Tibial nerve (tissue), 4 donors: Measurements from ENCODE around the gene ERC2. TPM values are rescaled to one million over a fixed set of nuclear protein-coding genes. Genes with fewer than 3 reads are reported as not detected.

Source experiments
- DNase-seq, 2 donors: peaks; one replicate each; pipeline ENCODE4 v3.0.0-alpha.2; 2019; ENCODE audit warnings: low spot score in 2 of 2
- H3K27ac ChIP-seq, 4 donors: fragments of 200-600 bp; sonication (generic) in 3 of 4; one replicate each; pipeline ENCODE4 v1.5.1; 2017 to 2019; ENCODE audit warnings: mild to moderate bottlenecking in 1 of 4
- H3K27me3 ChIP-seq, 2 donors: fragments of 200-600 bp; sonication (generic) in 1 of 2; one replicate each; pipeline versions ENCODE4 v1.5.1 to v1.6.0; 2017 to 2019
- H3K36me3 ChIP-seq, 3 donors: fragments of 200-600 bp; sonication (generic); one replicate each; pipeline ENCODE4 v1.5.1; 2018 to 2019
- H3K4me1 ChIP-seq, 4 donors: fragments of 200-600 bp; sonication (generic) in 3 of 4; one replicate each; pipeline ENCODE4 v1.5.1; 2017 to 2019
- H3K4me3 ChIP-seq, 4 donors: fragments of 200-600 bp; sonication (generic) in 3 of 4; one replicate each; pipeline ENCODE4 v1.5.1; 2017 to 2019; ENCODE audit warnings: mild to moderate bottlenecking in 1 of 4, moderate library complexity in 1 of 4
- H3K9me3 ChIP-seq, 4 donors: fragments of 200-600 bp; sonication (generic) in 3 of 4; one replicate each; pipeline ENCODE4 v1.5.1; 2017 to 2019
- CTCF ChIP-seq, 5 experiments: fragments of 200-600 bp in 3 of 5; fragments of 450-650 bp in 2 of 5; sonication (generic) in 3 of 5; IDR thresholded peaks; one replicate each; pipeline ENCODE4 v1.5.1; 2016 to 2019; ENCODE audit warnings: antibody characterized with exemption in 5 of 5, mild to moderate bottlenecking in 3 of 5, moderate library complexity in 2 of 5
- EP300 ChIP-seq, 2 donors: sonication (generic); formaldehyde crosslinking; IDR thresholded peaks; one replicate each; pipeline ENCODE4 v1.6.1; 2017; ENCODE audit warnings: antibody characterized with exemption in 2 of 2, mild to moderate bottlenecking in 1 of 2
- POLR2A ChIP-seq, 2 donors: fragments of 450-650 bp; IDR thresholded peaks; one replicate each; pipeline ENCODE4 v1.6.1; 2017; ENCODE audit warnings: antibody characterized with exemption in 2 of 2, mild to moderate bottlenecking in 2 of 2, moderate library complexity in 2 of 2
- WGBS, 2 donors: methylation state at CpG; one replicate each; pipeline ENCODE4 v1.1.5; 2018; 5-methylcytosine and 5-hydroxymethylcytosine counted together
- total RNA-seq, 4 donors: library from RNA; depleted of rRNA; stranded (reverse); fragments of >200 nt; gene quantifications; one replicate each; pipeline ENCODE4 v1.1.0, GENCODE V29; 2016

ERC2 gene
- total RNA-seq, 4 donors from 2014 or later: 0.84 to 0.98 (median 0.90) TPM; not detected in 1

GRCh38 chr3:55545995-55546394 lies 922.3 kb downstream of the ERC2 start:
- WGBS, 2 donors: 70 to 75% methylated on average over 6 of the region's 6 CpGs

GRCh38 chr3:55544219-55544618 lies 924.0 kb downstream of the ERC2 start:
- Histone ChIP-seq H3K4me1 (no peaks in the 10 kb centered on the region), H3K36me3 (no peaks in the 10 kb centered on the region), H3K27ac (no peak overlapping the region), H3K4me3 (no peak overlapping the region), H3K27me3 (no peaks in the 10 kb centered on the region), H3K9me3 (no peaks in the 10 kb centered on the region)
- WGBS, 2 donors: 30 to 39% methylated on average over 3 of the region's 3 CpGs
- TF ChIP-seq CTCF (IDR thresholded peaks at IDR 0.05): no peak
- no peak for TF ChIP-seq EP300 (IDR thresholded peaks at IDR 0.05)
- no peak for TF ChIP-seq POLR2A (IDR thresholded peaks at IDR 0.05)
- no peak for DNase-seq

More at GRCh38 chr3:55545995-55546394, 922.3 kb downstream of the ERC2 start:
- no peak overlapping the region for H3K4me3 ChIP-seq
- no peak overlapping the region for H3K27ac ChIP-seq
- H3K36me3 ChIP-seq: no peaks in the 10 kb centered on the region
- no peak for DNase-seq
- TF ChIP-seq EP300 (IDR thresholded peaks at IDR 0.05) (no peak), POLR2A (IDR thresholded peaks at IDR 0.05) (no peak), CTCF (IDR thresholded peaks at IDR 0.05) (no peak)
- H3K9me3 ChIP-seq: no peaks in the 10 kb centered on the region
- no peaks in the 10 kb centered on the region for H3K27me3 ChIP-seq
- no peaks in the 10 kb centered on the region for H3K4me1 ChIP-seq

DNA sequence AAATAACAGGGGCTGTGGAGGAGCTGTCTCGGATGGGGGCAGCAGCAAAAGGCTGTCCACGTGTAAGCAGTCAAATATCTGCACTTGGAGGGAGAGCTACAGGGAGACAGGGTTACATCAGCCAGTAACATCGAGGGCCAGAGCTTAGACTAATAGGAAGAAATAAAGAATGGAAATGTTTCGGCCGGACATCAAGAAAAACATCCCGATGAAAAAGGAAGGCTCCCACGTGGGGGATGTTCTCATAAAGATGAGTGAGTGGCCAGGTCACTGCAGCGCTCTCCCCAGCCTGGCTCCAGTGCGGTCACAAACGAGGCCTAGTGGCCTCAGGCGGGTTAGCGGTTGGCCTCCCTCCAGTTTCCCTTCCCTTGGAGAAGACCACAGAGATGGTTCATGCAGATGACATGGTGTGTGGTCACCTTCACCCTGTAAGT lies 925.1 kb downstream of the ERC2 start:
- Histone ChIP-seq H3K27me3 (no peaks in the 10 kb centered on the region), H3K4me1 (no peaks in the 10 kb centered on the region), H3K27ac (no peak overlapping the region), H3K36me3 (no peaks in the 10 kb centered on the region), H3K9me3 (no peaks in the 10 kb centered on the region), H3K4me3 (no peak overlapping the region)
- 75 to 80% methylated on average over 12 of the region's 12 CpGs for WGBS, 2 donors
- TF ChIP-seq CTCF (IDR thresholded peaks at IDR 0.05) (no peak), POLR2A (IDR thresholded peaks at IDR 0.05) (no peak), EP300 (IDR thresholded peaks at IDR 0.05) (no peak)
- DNase-seq: no peak

DNA sequence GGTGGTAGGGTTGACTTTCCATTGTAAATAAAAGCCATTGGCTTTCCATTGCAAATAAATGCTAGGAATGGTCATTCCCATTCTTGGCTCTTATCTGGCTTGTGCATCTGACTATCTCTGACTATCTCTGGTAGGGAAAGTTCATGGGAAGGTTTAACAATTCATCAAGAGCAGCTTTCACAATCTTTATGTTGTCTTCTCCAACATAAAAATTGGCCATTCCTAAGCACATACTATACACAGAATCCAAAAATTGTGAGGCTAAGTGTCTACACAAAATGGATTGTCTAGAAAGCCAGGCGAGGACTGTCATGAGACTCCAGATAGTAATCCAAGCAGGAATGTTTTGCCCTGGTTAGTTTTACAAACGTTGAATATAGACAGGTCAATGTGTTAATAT lies 926.8 kb downstream of the ERC2 start:
- Histone ChIP-seq H3K4me3 (no peak overlapping the region), H3K27me3 (no peaks in the 10 kb centered on the region), H3K9me3 (no peaks in the 10 kb centered on the region), H3K36me3 (no peaks in the 10 kb centered on the region), H3K4me1 (no peaks in the 10 kb centered on the region), H3K27ac (no peak overlapping the region)
- DNase-seq: no peak
- TF ChIP-seq EP300 (IDR thresholded peaks at IDR 0.05) (no peak), CTCF (IDR thresholded peaks at IDR 0.05) (no peak), POLR2A (IDR thresholded peaks at IDR 0.05) (no peak)
- 36 to 53% methylated on average over 2 of the region's 2 CpGs for WGBS, 2 donors

DNA sequence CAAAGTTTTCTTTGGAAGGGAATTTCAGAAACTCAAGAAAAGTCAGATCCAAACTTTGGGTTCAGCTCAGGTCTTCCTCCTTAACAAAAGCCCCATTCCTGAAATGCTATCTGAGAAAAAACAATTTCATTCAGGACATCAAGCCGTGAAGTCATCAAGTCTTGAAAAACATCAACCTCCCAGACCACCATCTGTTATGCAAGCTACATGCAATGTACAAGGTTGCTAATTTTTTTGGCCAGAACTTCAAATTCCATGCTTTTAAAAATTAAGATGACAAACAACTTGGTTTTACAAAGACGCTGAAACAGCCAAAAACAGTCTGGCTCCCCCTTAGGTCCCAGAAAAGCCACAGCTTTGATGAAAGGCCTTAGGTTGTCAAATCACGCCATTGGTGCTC lies 927.3 kb downstream of the ERC2 start:
- Histone ChIP-seq H3K9me3 (no peaks in the 10 kb centered on the region), H3K27ac (no peak overlapping the region), H3K36me3 (no peaks in the 10 kb centered on the region), H3K27me3 (no peaks in the 10 kb centered on the region), H3K4me1 (no peaks in the 10 kb centered on the region), H3K4me3 (no peak overlapping the region)
- 68 to 73% methylated on average over 3 of the region's 3 CpGs for WGBS, 2 donors
- TF ChIP-seq POLR2A (IDR thresholded peaks at IDR 0.05) (no peak), CTCF (IDR thresholded peaks at IDR 0.05) (no peak), EP300 (IDR thresholded peaks at IDR 0.05) (no peak)
- no peak for DNase-seq
